ENCODE data around the gene MDK.

MDK gene

DNA sequence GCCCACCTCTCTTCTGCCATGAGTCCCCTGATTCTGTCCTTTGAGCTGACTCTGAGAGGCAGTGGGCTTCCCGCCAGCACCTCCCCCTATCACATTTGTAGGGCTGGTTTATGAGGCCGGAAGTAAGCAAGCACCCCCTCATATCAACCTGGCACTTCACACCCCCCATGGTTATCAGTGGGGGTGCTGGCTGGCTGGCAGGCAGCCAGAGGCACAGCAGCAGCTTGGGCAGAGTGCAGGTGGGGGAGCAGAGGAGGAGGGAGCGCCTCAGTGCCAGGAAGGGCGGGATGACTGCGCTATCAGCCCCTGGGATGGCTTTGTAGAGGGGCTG, 33.0 kb downstream of the MDK start:
- Mint-ChIP-seq H3K4me3 (peak overlapping the region; percentile 12), H3K36me3 (peaks cover 12% of the 10 kb centered on the region), H3K9me3 (ENCODE audit: low read depth) (no peaks in the 10 kb centered on the region), H3K4me1 (ENCODE audit: low read depth) (peaks cover 24% of the 10 kb centered on the region), H3K27ac (no peak overlapping the region), H3K27me3 (no peaks in the 10 kb centered on the region)

DNA sequence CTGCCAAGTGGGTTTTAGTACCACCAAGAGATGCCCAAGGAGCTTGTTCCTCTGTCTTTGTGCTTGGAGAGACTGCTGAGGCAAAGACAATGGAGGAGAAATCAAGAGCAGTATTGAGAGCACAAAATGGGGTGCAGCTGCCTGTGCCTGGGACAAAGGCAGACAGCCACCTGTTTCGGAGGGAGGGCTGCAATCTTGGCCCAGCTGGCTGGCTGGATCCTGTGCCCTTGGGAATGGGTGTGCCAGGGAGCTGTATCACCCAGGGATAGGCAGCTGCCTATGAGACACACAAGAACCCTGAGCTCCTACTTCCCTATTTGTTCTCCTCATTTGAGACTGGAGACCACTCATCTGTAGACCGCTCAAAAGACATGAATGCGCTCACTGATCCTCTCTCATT, 33.4 kb downstream of the MDK start:
- Mint-ChIP-seq H3K4me3 (no peak overlapping the region), H3K27me3 (no peaks in the 10 kb centered on the region), H3K27ac (no peak overlapping the region), H3K9me3 (ENCODE audit: low read depth) (no peaks in the 10 kb centered on the region), H3K36me3 (peaks cover 9% of the 10 kb centered on the region), H3K4me1 (ENCODE audit: low read depth) (peaks cover 24% of the 10 kb centered on the region)

GRCh38 chr11:46417711-46418110, 36.2 kb downstream of the MDK start:
- Mint-ChIP-seq H3K27me3 (no peaks in the 10 kb centered on the region), H3K36me3 (peaks cover 10% of the 10 kb centered on the region), H3K4me1 (ENCODE audit: low read depth) (peaks cover 24% of the 10 kb centered on the region), H3K4me3 (no peak overlapping the region), H3K9me3 (ENCODE audit: low read depth) (no peaks in the 10 kb centered on the region), H3K27ac (no peak overlapping the region)

DNA sequence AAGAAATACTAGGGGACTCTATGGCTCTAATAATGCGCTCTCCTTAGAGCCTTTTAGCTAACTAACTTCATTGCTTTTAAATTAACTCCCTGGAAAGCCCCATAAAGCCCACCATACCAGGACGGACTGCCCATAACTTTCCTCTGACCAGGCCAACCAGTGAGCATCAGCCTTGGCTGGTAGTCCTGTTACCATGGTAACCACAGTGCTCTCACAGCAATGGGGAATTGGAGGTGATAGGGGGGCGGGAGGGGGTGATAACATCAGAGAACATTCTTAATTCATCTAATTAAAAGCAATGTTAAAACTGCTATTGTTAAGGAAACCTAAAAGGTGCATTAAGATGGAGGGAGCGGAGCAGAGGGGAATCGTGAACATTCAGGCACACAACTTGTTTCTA, 37.3 kb downstream of the MDK start:
- Mint-ChIP-seq H3K27me3 (no peaks in the 10 kb centered on the region), H3K36me3 (peaks cover 12% of the 10 kb centered on the region), H3K27ac (no peak overlapping the region), H3K4me1 (ENCODE audit: low read depth) (peaks cover 23% of the 10 kb centered on the region), H3K4me3 (no peak overlapping the region), H3K9me3 (ENCODE audit: low read depth) (no peaks in the 10 kb centered on the region)

GRCh38 chr11:46420513-46420912, 39.0 kb downstream of the MDK start:
- H3K36me3 Mint-ChIP-seq = peaks cover 10% of the 10 kb centered on the region

GRCh38 chr11:46421257-46421880, 39.9 kb downstream of the MDK start:
- Mint-ChIP-seq H3K36me3 (peaks cover 6% of the 10 kb centered on the region), H3K4me1 (ENCODE audit: low read depth) (no peaks in the 10 kb centered on the region), H3K27ac (no peak overlapping the region), H3K9me3 (ENCODE audit: low read depth) (no peaks in the 10 kb centered on the region), H3K4me3 (no peak overlapping the region), H3K27me3 (no peaks in the 10 kb centered on the region)

More at GRCh38 chr11:46420513-46420912, 39.0 kb downstream of the MDK start:
- Mint-ChIP-seq H3K9me3 (ENCODE audit: low read depth) (no peaks in the 10 kb centered on the region), H3K4me3 (no peak overlapping the region), H3K4me1 (ENCODE audit: low read depth) (peaks cover 6% of the 10 kb centered on the region), H3K27ac (no peak overlapping the region), H3K27me3 (no peaks in the 10 kb centered on the region)

- Mint-ChIP-seq H3K27me3 (no peaks in the 10 kb centered on the region), H3K9me3 (ENCODE audit: low read depth) (no peaks in the 10 kb centered on the region), H3K4me3 (no peak overlapping the region), H3K4me1 (ENCODE audit: low read depth) (no peaks in the 10 kb centered on the region), H3K36me3 (peaks cover 11% of the 10 kb centered on the region), H3K27ac (no peak overlapping the region)
Observed at GRCh38 chr11:46422588-46422987, 41.1 kb downstream of the MDK start.

DNA sequence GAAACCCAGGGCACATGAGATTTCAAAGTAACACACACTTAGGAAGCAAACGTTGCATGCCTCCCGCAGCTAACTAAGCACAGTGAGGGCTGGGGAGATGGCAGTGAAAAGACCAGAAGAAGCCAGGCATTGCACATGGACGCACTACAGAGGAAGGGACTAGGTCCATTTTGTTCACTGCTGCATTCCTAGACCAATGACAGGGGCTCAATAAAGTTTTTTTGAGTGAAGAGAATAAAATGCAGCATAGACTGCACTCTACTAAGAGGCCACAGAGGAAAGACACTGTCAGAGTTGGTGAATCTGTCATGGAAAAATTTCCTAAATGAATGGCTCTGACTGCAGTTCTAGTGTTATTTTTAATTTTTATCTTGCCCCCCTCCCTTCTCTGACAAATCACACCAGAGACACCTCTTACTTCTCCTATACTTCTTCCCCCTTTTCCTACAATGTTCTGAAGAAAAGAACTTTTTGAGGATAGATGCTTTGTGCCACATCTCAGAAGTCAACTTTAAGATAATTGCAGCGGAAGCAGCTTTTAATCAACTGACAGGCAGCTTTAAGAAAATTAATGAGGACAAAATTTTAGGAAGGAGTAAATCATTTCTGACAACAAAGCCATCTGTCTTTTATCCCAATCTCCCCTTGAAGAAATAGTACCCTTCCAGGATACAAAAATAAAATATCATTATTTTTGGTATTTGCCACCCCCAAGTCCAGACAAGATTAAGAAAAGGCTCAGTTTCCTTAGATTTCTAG, 44.9 kb downstream of the MDK start:
- Mint-ChIP-seq H3K9me3 (ENCODE audit: low read depth) (no peaks in the 10 kb centered on the region), H3K27ac (no peak overlapping the region), H3K27me3 (no peaks in the 10 kb centered on the region), H3K4me3 (no peak overlapping the region), H3K36me3 (peaks cover 13% of the 10 kb centered on the region), H3K4me1 (ENCODE audit: low read depth) (no peaks in the 10 kb centered on the region)

DNA sequence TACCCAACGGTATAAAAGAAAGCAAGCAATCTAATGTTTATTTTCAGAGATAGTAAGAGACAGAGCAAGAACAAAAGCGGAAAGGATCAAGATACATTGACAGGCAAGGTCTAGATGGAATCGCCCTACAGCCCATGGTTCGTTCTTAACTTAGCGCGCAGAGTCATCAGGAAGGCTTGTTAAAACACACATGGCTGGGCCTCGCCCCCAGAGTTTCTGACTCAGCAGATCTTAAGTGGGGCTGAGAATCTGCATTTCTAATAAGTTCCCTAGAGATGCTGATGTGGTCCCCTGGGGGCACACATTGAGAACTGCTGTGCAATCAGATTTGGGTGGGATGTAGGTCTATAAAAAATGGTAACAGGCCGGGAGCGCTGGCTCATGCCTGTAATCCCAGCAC, 45.9 kb downstream of the MDK start:
- Mint-ChIP-seq H3K27ac (no peak overlapping the region), H3K9me3 (ENCODE audit: low read depth) (no peaks in the 10 kb centered on the region)

GRCh38 chr11:46429717-46430116, 48.2 kb downstream of the MDK start:
- Mint-ChIP-seq H3K27me3 (no peaks in the 10 kb centered on the region), H3K4me3 (no peak overlapping the region), H3K4me1 (ENCODE audit: low read depth) (no peaks in the 10 kb centered on the region), H3K27ac (no peak overlapping the region), H3K36me3 (peaks cover 13% of the 10 kb centered on the region), H3K9me3 (ENCODE audit: low read depth) (no peaks in the 10 kb centered on the region)

More for the DNA sequence above, 45.9 kb downstream of the MDK start:
- peaks cover 13% of the 10 kb centered on the region for H3K36me3 Mint-ChIP-seq
- no peak overlapping the region for H3K4me3 Mint-ChIP-seq
- no peaks in the 10 kb centered on the region for H3K27me3 Mint-ChIP-seq
- H3K4me1 Mint-ChIP-seq (ENCODE audit: low read depth) = no peaks in the 10 kb centered on the region

DNA sequence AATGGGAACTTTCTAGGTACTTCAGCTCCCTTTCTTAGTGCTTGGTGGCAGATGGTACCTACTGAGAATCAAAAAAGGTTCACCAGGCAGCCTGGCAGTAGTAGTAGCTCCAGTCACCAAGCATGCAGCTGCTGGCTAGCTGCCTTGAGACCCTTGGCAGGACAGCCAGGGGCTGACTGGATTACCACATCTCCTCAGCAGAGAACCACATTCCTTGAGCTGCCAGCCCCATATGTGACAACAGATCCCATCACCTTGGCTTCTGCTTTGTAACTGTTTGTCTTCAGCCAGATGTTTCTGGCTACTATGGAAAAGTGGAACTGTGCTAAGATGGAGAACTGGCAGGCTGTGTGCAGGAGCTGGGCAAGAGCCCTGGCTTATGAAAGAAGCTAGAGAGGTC, 49.7 kb downstream of the MDK start:
- H3K4me3 Mint-ChIP-seq = no peak overlapping the region
- H3K4me1 Mint-ChIP-seq (ENCODE audit: low read depth) = no peaks in the 10 kb centered on the region
- H3K36me3 Mint-ChIP-seq = peaks cover 15% of the 10 kb centered on the region
- H3K27me3 Mint-ChIP-seq = no peaks in the 10 kb centered on the region
- no peak overlapping the region for H3K27ac Mint-ChIP-seq
- no peaks in the 10 kb centered on the region for H3K9me3 Mint-ChIP-seq (ENCODE audit: low read depth)

Data from activated naive CD8-positive, alpha-beta T cell (primary cell).